Muscle layer of colon (tissue), 2 donors: ENCODE measurements around the gene C1S.
A peak's percentile ranks its signal among the peaks of the same experiment; 100 is the strongest.

Experiments
- H3K27ac ChIP-seq: one replicate; pipeline ENCODE4 v1.7.0; 2013; ENCODE audit warnings: low read depth, mild to moderate bottlenecking, low read length, moderate library complexity
- H3K27me3 ChIP-seq, 2 donors: one replicate each; pipeline ENCODE4 v1.7.0; 2013; ENCODE audit warnings: low read length in 2 of 2, mild to moderate bottlenecking in 2 of 2; ENCODE audit not compliant: insufficient read depth in 2 of 2, control insufficient read depth in 1 of 2
- H3K36me3 ChIP-seq: one replicate; pipeline ENCODE4 v1.7.0; 2013; ENCODE audit warnings: mild to moderate bottlenecking, low read length; ENCODE audit not compliant: insufficient read depth
- H3K4me1 ChIP-seq: one replicate; pipeline ENCODE4 v1.7.0; 2013; ENCODE audit warnings: mild to moderate bottlenecking, low read length; ENCODE audit not compliant: insufficient read depth
- H3K4me3 ChIP-seq, 2 donors: one replicate each; pipeline ENCODE4 v1.7.0; 2013; ENCODE audit warnings: low read length in 2 of 2, low read depth in 1 of 2, mild to moderate bottlenecking in 1 of 2, moderate library complexity in 1 of 2
- H3K9ac ChIP-seq: one replicate; pipeline ENCODE4 v1.7.0; 2013; ENCODE audit warnings: low read length
- H3K9me3 ChIP-seq: one replicate; pipeline ENCODE4 v1.7.0; 2013; ENCODE audit warnings: mild to moderate bottlenecking, low read length
- donor health status: abdominal sarcoma.
- donor health status: Adenocarcinoma of cecum.

The C1S gene

DNA sequence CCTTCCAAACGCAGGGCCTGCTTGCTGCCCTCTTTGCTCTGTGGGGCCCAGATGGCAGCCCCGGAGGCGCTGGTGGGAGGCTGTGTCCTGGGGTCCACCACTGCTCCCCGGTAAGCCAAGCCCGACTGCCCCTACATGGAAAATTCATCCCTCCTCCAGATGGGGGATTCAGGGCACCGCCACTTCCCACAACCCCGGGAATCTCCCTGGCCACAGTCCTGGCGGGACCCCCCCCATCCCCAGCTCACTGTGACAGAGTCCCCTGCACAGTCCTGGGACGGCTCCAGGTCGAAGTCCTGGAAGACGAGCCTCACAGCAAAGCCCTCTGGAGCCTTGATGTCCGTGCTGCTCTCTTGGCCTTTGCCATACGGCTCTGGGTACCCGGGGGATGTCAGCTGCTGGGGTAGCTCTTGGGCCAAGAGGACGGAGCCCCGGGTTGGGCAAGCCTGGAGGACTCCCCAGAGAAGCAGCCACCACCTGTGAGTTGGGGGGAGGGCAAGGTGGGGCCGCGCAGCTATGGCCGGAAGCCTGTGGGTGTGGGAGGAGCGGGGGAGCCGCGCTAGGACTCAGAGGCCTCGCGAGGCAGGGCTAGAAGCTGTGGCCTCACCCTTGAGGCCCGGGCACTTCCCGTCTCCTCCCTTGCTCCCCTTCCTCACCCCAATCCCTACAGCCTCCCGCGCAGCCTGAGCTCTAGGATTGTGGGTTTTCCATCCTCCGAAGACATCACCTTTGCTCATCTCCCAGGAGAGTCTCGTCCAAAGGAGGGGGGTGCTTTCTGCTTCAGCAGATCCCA, 47.7 kb downstream of the C1S start:
- H3K4me1 ChIP-seq: peaks cover 11% of the 10 kb centered on the region
- H3K36me3 ChIP-seq: peaks cover 13% of the 10 kb centered on the region
- H3K27ac ChIP-seq: peak overlapping the region; percentile 92
- peak overlapping the region; percentile 58 to 88 for H3K4me3 ChIP-seq
- no peaks in the 10 kb centered on the region for H3K9me3 ChIP-seq
- H3K9ac ChIP-seq: peak overlapping the region; percentile 84
- no peaks in the 10 kb centered on the region for H3K27me3 ChIP-seq

DNA sequence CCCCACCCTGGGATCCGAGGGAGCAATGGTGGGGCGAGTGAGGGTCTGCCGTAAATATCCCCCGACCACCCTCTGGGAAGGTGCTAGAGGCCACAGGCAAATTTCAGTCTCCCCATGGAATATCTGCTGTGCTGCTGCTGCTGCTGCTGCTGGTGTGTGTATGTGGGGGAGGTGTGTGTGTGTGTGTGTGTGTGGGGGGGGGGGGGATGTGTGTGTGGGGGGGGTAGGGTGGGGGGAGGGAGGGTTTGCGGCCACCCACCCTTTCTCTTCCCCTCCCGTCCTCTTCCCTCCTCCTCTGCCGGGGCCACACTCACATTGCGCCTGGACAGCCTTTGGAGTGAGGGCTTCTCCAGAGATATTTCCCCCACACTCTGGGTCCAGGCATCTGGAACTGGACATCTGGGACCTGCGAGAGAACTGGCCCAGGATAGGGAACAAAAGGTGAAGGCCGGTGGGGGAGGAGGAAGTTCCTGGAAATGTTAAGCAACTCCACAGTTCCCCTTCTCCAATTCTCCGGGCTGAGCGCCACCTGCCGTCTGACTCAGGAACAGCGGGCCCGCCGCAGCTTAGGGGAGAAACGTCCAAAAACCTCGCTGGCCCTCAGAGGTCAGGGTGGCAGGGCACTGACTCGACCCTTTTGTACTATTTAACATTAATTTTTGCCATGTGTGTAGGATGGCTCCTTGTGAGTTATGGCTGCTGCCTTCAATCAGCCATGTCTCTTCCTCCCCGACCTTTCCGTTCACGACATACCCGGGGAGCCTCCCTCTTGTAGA, 48.5 kb downstream of the C1S start, which contains the start of gene C1RL:
TSS of gene C1RL (minus strand) at position 419 of the 776 bp plus-strand sequence. CDS start at position 385, 34 bp downstream.
- Histone ChIP-seq H3K4me1 (peaks cover 16% of the 10 kb centered on the region), H3K36me3 (peaks cover 6% of the 10 kb centered on the region), H3K9ac (peak within 1 kb of the TSS; percentile 84), H3K4me3 (peak within 1 kb of the TSS; percentile 58 to 88), H3K9me3 (no peaks in the 10 kb centered on the region), H3K27me3 (no peaks in the 10 kb centered on the region), H3K27ac (peak within 1 kb of the TSS; percentile 92)

DNA sequence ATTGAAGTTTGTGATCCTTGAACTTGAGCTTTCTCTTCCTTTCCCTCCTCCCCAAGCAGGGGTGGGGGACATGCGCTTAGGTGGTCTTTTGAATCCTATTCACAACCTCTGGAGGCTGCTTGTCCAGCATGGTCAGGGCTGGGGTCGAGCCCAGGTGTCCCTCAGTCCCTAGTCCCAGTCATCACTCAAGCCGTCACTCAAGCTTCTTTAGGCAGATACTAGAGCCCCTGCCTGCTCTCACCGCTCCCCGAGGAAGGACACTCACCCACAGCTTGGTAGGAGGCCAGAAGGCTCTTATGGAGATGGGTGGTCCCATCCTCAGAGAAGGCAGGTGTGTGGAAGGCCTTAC, 49.0 kb downstream of the C1S start:
- Histone ChIP-seq H3K27ac (peak overlapping the region; percentile 89), H3K4me3 (peak overlapping the region in 1 of 2 donors; percentile 59), H3K27me3 (no peaks in the 10 kb centered on the region), H3K9me3 (no peaks in the 10 kb centered on the region), H3K36me3 (peaks cover under 1% of the 10 kb centered on the region), H3K4me1 (peaks cover 16% of the 10 kb centered on the region), H3K9ac (peak overlapping the region; percentile 34)

DNA sequence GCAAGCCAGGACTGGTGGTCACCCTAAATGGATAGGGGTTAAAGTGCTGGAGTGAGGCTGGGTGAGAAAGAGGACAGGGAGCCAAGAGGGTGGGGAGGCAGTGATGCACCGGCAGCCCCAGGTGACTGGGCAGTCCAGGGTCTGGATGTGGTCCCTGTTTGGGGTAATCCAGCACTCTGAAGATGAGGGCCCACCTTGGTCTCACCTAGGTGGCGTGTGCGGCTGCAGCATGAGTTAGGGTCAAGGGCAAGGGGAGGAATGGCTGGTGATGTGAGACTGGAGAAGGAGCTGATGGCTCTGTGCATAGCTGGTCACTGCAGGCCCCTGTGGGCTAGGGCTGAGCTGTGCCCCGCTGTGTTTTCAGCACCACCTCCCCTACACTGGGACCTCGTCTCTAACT, 50.1 kb downstream of the C1S start:
- Histone ChIP-seq H3K4me1 (peaks cover 16% of the 10 kb centered on the region), H3K4me3 (no peak overlapping the region), H3K9me3 (no peaks in the 10 kb centered on the region), H3K9ac (no peak overlapping the region), H3K27me3 (no peaks in the 10 kb centered on the region), H3K36me3 (no peaks in the 10 kb centered on the region), H3K27ac (no peak overlapping the region)

DNA sequence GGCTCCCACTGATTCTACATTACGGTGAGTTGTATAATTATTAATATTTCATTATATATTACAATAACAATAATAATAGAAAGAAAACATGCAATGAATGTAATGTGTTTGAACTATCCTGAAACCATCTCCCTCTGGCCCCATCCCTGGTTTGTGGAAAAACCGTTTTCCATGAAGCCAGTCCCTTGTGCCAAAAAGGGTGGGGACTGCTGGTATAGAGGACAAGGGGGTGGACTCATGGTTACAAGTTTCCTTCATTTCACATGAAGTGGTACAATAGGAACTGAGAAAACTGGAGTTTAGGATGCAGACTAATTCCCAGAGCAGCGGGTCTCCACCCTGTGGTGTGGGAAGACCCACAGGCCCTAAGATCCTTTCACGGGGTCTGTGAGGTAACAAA, 51.5 kb downstream of the C1S start:
- Histone ChIP-seq H3K4me3 (no peak overlapping the region), H3K4me1 (peaks cover 16% of the 10 kb centered on the region), H3K27ac (no peak overlapping the region), H3K36me3 (no peaks in the 10 kb centered on the region), H3K9ac (no peak overlapping the region), H3K9me3 (no peaks in the 10 kb centered on the region), H3K27me3 (no peaks in the 10 kb centered on the region)

DNA sequence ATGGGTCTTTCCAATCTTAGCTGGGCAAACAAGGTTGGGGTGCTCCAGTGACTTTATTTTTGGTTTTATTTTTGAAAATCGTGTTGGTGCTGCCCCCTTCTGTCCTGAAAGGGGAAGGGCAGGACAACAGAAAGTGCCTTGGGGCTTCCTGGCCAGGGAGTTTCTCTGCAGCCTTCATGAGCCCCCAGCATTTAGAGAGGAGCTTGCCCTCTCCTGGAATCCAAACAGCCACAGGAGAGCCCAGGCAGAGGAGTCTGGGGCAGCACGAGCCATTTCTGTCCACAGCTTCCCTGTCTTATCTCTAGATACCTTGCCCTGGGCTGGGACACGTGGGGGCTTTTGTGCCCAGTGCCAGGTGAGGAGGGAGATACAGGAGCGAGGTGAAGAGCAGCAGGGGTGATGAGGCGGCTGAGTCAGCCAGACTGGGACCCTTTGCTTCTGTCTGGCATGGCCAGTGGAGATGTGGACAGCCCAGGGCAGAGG, 52.9 kb downstream of the C1S start:
- H3K27me3 ChIP-seq: no peaks in the 10 kb centered on the region
- no peak overlapping the region for H3K4me3 ChIP-seq
- no peak overlapping the region for H3K27ac ChIP-seq
- peaks cover 10% of the 10 kb centered on the region for H3K4me1 ChIP-seq
- H3K9me3 ChIP-seq: no peaks in the 10 kb centered on the region
- H3K36me3 ChIP-seq: no peaks in the 10 kb centered on the region
- no peak overlapping the region for H3K9ac ChIP-seq

DNA sequence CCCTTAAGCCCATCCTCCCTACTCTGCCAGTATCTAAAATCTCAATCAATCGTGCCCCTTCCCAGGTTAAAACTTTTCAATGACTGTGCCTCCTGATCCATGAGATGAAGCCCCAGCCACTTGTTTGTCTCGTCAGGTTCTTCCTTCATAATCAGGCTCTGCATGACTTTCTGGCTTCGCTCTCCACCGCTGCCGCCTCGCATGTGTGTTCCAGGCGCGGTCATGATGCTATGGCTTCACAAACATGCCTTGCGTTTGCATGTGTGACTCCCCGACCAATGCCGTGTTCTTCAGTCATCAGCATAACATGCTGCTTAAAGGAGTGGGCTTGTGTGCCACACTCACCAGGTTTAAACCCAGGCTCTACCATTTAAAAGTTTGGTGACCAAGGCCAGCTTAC, 53.5 kb downstream of the C1S start:
- Histone ChIP-seq H3K9me3 (no peaks in the 10 kb centered on the region), H3K4me1 (peaks cover 10% of the 10 kb centered on the region), H3K9ac (no peak overlapping the region), H3K27ac (no peak overlapping the region), H3K4me3 (no peak overlapping the region), H3K27me3 (no peaks in the 10 kb centered on the region), H3K36me3 (no peaks in the 10 kb centered on the region)

DNA sequence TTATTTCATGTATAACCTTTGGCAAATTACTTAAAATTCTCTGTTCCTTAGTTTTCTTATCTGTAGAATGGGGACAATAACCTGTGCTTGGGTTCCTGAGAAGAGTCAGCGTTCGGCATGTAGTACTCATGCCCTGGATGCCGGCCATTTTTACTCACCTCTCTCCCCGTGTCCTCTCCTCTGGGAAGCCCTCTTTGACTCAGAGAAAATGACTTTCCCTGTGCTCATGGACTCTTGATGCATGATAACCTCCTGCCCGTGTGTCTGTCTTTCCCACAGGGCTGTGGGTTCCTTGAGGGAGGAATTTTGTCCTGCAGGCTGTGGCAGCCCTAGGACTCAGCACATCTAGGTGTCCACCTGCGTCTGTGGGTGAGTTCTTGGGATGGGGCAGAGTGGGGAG, 54.3 kb downstream of the C1S start:
- Histone ChIP-seq H3K9me3 (no peaks in the 10 kb centered on the region), H3K4me1 (peaks cover 5% of the 10 kb centered on the region), H3K9ac (no peak overlapping the region), H3K36me3 (no peaks in the 10 kb centered on the region), H3K27me3 (no peaks in the 10 kb centered on the region), H3K27ac (no peak overlapping the region), H3K4me3 (no peak overlapping the region)

DNA sequence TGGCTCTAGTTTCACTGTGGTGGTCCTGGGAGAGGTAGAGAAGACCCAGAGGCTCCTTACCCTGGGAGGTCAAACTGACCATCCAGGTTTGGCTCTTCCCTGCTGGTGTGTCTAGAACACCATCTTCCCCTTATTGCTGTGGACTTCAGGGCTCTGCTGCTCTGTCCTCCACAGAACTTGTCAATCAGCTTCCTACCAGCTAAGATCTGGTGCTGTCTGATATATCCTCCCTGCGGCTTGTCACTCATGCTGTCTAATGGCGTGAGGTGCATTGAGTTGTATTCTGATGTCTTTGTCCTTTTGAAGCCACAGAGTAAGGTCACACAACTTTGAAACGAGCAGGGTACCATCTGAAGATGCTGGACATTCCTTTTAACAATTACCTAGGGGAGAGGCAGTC, 55.7 kb downstream of the C1S start:
- Histone ChIP-seq H3K27me3 (no peaks in the 10 kb centered on the region), H3K9me3 (no peaks in the 10 kb centered on the region), H3K4me1 (peaks cover 5% of the 10 kb centered on the region)

DNA sequence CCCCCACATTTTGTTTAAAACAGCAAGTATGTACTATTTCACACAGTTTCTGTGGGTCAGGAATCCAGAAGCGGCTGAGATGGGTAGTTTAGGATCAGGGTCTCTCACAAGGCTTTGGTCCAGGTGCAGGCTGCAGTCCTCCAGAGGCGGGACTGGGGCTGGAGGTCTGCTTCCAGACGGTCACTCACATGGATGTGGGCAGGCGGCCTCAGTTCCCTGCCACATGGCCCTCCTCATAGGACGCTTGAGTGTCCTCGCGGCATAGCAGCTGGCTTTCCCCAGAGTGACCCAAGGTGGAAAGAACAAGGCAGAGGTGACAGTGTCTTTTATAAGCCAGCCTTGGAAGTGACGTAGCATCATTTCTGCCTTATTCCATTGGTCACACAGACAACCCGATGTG, 56.4 kb downstream of the C1S start:
- no peaks in the 10 kb centered on the region for H3K9me3 ChIP-seq
- no peak overlapping the region for H3K9ac ChIP-seq
- H3K27ac ChIP-seq: no peak overlapping the region
- H3K4me1 ChIP-seq: peaks cover 5% of the 10 kb centered on the region
- H3K4me3 ChIP-seq: no peak overlapping the region
- no peaks in the 10 kb centered on the region for H3K27me3 ChIP-seq
- H3K36me3 ChIP-seq: no peaks in the 10 kb centered on the region

More for the DNA sequence above, 55.7 kb downstream of the C1S start:
- no peak overlapping the region for H3K27ac ChIP-seq
- no peak overlapping the region for H3K9ac ChIP-seq
- no peak overlapping the region for H3K4me3 ChIP-seq
- no peaks in the 10 kb centered on the region for H3K36me3 ChIP-seq

DNA sequence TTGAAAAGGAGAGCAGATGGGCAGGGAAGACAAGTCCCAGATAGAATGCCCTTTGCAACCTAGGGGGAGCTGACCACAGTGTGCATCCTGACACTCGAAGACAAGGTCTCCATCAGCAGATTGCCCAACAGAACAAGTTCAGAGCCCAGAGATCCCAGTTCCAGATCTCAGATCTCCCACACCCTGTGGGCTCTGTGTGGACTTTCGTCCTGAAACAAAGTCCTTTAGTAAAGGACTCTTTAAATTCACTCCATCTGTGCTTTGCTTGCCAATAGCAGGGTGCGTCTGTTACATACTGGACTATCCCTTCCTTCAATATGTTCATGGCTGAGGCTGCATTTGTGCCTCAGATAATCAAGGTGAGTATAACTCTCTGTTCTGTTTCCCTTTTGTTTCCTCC, 57.2 kb downstream of the C1S start:
- Histone ChIP-seq H3K36me3 (no peaks in the 10 kb centered on the region), H3K27ac (no peak overlapping the region), H3K27me3 (no peaks in the 10 kb centered on the region), H3K4me3 (no peak overlapping the region), H3K9me3 (no peaks in the 10 kb centered on the region), H3K4me1 (peaks cover 6% of the 10 kb centered on the region), H3K9ac (no peak overlapping the region)
